Non-pigmented ciliary epithelial cell (primary cell): ENCODE measurements around the gene PVALEF.

Source experiments
- DNase-seq: peaks from one replicate; pipeline ENCODE4 v3.0.0-alpha.2; 2010; ENCODE audit warnings: low read depth

Gene PVALEF

DNA sequence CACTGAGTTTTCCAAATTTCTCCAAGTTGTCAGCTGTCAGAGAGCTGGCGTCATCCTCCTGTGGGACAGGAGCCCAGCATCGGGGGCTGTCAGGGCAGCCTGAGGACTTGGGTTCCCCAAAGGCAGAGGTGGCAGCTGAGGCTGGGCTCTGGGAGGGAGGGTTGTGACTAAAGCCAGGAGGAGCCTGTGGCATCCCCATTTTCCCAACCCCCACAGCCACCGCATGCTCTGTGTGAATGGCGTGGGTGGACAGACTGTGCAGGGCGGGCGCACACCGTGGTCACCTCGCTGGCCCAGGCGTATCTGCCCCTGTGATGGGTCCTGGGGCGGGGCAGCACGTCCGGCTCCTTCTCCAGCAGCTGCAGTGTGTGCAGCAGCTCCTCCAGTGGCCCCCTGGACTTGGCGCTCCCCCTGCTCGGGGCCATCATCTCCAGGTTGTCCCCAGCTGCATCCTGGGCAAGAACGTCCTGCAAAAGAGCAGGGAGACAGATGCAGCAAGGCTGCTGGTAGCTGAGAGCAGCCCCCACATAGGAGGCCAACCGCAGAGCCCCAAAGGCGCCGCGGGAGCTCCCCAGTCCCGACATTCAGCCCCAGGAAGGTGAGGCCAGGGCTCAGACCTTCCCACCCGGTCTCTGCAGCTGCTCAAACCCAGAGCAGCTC is 32.7 kb downstream of the PVALEF start:
- DNase-seq, result no peak

DNA sequence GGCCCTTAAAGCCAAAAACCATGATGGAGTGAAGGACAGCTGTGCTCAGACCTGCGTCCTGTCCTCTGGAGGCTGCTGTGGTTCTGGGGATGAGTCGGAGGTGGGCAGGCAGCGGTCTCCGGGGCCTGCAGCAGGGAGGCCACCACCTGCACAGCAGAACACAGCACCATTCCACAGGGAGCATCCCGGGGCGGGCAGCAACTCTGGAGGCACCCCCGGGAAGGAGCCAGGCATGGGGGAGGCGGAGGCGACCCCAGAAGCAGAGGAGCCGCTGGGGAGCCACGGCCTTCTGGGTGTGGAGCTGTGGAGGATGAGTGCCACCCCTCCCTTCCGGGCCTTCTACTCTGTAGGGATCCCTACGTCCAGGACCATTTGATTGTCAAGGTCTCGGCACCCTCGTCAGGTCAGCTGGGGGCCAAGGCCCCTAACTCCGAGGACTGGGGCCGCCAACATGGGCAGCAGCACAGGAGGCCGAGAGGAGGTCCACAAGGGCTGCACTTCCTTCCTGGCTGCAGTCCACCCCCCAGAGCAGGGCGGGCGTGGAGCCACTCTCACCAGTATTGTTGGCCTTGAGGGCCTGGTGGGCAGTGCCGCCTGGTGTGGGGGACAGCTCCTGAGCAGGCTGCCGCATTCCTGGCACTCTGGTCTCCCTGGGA is 33.6 kb downstream of the PVALEF start:
- DNase-seq, result no peak

- no peak for DNase-seq
Observed at GRCh38 chr17:81199482-81199830, 34.1 kb downstream of the PVALEF start.

GRCh38 chr17:81200201-81200600 is 34.9 kb downstream of the PVALEF start:
- DNase-seq, result no peak

DNA sequence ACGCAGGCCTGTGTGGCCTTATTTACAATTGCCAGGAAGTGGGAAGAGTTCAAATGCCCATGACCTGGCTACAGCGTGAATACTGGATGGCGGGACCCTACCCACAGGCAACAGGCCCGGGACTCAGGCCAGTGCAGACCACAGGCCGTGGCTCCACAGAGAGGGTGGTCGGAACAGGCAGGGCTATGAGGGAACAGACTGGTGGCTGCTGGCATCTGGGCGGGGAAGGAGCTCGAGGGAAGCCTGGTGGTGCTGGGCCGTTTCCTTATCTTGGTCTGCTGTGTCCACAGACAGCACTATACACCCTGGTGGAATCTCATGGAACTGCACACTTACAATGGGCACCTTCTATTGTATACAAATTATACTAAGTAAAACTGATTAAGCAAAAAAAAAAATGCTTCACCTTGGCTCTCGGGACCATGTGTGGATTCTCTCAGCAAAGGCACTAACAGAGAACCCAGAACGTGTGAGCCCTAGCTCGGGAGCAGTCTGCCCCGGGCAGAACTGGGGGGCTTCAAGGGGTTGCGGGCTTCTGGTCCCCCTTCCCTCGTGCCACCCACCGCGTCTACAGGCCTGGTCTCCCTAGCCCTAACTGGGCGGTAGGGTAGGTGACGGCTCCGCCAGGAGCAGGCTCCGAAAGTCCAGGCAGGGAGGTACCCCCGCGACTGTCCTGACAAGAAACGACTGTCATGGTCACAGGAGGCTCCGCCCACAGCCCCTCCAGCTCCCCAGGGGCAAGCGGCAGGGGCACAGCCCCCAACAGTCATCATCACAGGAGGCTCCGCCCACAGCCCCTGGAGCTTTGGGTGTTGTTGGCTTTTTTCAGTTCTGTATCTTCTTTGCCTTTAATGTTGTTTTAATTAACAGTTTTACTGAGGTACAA is 35.6 kb downstream of the PVALEF start:
- DNase-seq, result peak; percentile 35

GRCh38 chr17:81202318-81202717 is 37.0 kb downstream of the PVALEF start:
- no peak for DNase-seq

- DNase-seq, result no peak
Observed at GRCh38 chr17:81203136-81203535, 37.8 kb downstream of the PVALEF start.

DNA sequence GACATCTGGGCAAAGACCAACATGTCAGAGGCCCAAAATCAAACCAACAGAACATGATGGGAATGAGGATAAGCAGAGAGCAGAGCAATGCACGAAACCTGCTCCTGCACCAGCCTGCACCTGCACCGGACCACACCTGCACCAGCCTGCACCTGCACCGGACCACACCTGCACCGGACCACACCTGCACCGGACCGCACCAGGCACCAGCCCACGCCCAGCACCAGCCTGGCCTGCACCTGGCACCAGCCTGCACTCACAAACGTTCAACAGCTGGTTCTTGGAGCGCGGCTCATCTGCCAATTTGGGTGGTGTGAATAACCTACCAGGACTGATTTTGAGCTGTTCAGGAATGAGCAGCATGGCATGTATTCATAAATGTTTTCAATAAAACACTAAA is 39.3 kb downstream of the PVALEF start:
- DNase-seq, result no peak

GRCh38 chr17:81206166-81206565 is 40.9 kb downstream of the PVALEF start:
- DNase-seq, result no peak

DNA sequence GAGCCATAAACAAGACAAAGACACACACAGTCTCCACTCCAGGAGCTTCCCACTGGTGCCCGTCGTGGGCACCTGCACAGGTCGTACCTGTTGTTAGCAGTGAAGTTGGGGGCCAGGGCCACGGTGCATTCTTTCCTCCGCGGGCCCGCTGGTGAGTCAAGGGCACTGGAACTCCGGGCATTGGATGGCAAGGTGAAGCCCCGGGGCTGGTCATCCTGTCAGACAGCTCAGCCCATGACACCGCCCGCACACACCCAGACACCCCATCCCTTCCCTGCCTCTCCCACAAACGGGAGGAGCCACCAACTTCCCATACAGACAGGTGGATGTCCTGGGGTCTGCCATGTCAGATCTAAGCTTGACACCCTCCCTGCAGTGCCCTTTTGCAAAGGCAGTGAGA is 41.4 kb downstream of the PVALEF start:
- DNase-seq, result no peak

- no peak for DNase-seq
Observed at GRCh38 chr17:81207610-81208581, 42.6 kb downstream of the PVALEF start.

GRCh38 chr17:81208651-81209050 is 43.3 kb downstream of the PVALEF start:
- DNase-seq, result no peak

DNA sequence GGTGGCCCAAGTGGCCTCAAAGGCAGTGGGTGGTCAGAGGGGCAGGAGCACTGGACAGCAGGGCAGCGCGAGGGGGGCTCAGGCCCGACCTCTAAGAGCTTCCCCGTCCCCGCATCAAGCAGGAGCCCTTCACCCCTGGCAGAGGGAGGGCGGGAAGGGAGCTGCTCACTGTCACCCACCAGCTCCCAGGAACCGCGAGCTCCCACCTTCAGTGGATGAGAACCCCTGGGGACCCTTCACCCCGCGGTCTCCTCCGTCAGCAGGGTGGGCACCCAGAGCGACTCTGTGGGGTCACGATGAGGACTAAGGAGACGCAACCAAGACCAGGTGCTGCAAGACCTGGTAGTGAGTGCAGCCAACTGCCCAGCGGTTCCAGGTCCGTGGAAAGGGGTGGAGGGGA is 43.8 kb downstream of the PVALEF start:
- DNase-seq, result no peak

DNA sequence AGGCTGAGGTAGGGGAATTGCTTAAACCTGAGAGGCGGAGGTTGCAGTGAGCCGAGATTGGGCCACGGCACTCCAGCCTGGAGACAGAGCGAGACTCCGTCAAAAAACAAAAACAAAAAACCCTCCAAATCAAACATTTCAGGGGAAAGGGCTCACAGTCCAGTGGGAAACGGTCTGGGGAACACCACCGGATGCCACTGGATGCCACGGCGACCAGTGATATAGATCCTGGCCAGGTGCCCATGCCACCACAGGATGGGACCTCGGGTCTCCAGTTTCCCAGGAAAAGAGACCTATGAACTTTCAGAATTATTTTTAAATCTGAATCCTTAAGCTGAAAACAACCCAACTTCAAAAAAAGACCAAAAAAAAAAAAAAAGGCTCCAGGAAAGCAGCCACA is 45.2 kb downstream of the PVALEF start:
- no peak for DNase-seq

DNA sequence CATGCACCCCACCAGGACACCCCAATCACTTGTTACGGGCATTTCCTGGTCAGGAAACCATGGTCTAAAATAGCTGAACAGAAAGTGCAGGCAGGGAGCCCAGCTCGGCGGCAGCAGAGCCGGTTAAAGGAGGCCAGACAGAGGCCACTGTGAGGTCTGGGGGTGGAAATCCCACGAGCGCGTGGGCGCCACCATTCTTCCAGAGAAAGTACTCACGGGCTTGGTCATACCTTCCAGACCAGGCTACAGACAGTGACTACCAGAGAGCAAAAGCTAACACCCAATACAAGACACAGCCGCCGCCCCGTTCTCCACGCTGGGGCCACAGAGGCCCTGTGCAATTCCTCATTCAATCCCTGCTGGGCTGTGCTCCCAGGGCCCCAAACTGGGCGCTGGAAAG is 45.6 kb downstream of the PVALEF start:
- DNase-seq, result no peak

DNA sequence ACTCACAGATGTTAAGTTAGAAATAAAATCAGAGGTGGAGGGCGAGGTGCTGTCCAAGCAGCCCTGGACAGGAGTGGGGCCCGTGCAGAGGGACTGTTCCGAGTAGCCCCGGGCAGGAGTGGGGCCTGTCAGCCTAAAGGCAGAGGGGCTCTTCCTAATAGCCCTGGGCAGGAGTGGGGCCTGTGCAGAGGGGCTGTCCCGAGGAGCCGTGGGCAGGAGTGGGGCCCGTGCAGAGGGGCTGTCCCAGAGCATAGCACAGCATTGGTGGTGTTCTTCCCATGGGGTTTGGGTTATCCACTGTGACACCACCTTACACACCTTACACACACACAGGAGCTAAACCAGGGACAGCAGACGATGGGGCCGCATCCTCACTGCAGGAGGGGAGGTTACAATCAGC is 47.1 kb downstream of the PVALEF start:
- DNase-seq, result no peak

- DNase-seq, result no peak
Observed at GRCh38 chr17:81213978-81214377, 48.7 kb downstream of the PVALEF start.

DNA sequence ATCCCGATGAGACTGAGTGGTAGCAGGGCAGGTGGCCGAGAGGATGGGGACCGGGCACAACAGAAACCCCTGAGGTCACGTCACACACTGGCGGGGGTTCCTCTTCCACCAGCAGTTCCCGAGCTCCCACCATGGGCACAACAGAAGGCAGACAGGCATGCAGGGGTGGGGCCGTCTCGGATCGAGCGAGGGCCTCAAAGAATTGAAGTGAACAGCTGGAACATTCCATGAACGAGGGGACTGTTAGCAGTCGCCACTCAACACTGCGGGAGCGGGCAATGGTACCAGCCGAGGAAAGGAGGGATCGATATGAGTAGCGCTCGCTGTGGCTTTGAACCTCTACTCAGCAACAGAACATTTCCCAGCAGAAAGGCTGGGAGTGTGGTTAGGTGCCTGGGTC is 52.2 kb downstream of the PVALEF start:
- DNase-seq, result no peak

DNA sequence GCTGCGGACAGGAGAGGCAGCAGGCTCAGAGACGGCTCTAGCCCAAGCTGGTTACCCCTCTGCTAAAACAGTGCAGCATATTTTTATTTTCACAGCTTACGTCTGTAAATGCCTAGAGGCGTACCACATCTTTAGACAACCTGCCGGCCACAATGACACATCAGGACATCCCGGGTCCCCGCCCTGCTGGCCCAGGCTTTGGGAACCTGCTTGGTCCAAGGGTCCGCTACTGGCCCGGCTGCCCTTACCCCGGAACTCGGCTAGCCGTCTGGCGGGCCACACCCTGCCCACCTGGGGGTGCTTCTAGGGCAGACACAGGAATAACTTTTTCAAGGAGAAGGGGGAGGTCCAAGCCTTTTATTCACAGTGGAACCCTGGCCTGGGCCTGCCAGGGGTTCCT is 53.2 kb downstream of the PVALEF start:
- DNase-seq, result no peak

DNA sequence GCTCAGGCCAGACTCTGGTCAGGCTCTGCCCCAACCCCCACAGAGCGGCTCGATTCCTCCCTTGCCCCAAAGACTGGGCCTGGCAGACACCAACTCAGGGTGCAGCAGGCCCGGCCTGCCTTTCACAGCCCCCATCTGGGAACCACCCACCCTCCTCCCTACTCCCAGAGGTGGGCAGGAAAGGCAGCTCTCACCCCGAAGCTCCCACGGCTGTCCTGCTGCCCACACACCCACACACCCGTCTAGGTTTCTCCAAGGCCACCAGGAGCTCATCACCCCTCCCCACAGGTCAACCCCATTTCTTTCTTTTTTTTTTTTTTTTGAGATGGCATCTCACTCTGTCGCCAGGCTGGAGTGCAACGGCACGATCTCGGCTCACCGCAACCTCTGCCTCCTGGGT is 53.7 kb downstream of the PVALEF start:
- no peak for DNase-seq

- DNase-seq, result no peak
Observed at GRCh38 chr17:81219476-81220180, 54.3 kb downstream of the PVALEF start.
